Hepatocyte (in vitro differentiated cells): ENCODE results near the gene HSPBAP1.
"Not testable (repeated sequence)": the region's sequence is repeated elsewhere in the genome, so short reads cannot be mapped to it uniquely, and the experiment has no call there.

Experiments used
- CTCF ChIP-seq: fragments of 200-600 bp; sonication (generic); IDR thresholded peaks from 2 replicates; pipeline ENCODE4 v1.5.1; 2016; ENCODE audit warnings: antibody characterized with exemption, mild to moderate bottlenecking; ENCODE audit not compliant: poor library complexity
- EZH2 ChIP-seq: fragments of 200-600 bp; sonication (generic); IDR thresholded peaks from 2 replicates; pipeline ENCODE4 v1.6.1; 2016; ENCODE audit warnings: antibody characterized with exemption, mild to moderate bottlenecking, borderline replicate concordance

GRCh38 chr3:122710616-122711251, 82.9 kb downstream of the HSPBAP1 start:
- TF ChIP-seq CTCF, EZH2: not testable (repeated sequence)
